ENCODE results near the gene ERBB4. TPM values are rescaled to one million over a fixed set of nuclear protein-coding genes. Genes with fewer than 3 reads are reported as not detected.

ERBB4 gene
- total RNA-seq, 1 experiment from 2014 or later: 40.6 TPM

DNA sequence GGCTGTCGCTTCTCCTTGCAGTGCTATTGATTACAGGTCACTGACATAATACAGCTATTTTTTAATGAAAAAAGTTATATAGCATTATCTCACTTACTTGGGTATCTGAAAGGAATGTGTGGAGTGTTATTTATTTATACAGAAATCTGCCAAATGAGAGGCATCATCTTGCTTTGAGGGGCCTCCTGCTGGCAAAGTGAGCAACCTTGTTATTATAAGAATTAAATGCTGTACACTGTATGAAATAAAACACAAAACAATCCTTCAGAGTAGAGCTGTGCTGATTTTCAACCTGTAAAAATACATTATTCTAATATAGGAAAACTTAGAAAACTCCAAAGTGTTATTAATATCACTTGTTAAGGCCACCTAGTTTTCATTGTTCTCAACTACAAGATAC lies 20.9 kb downstream of the ERBB4 start:
- no peaks in the 10 kb centered on the region for H3K9me3 ChIP-seq (ENCODE audit: low read depth, low read length, poor library complexity, severe bottlenecking)
- H3K36me3 ChIP-seq (ENCODE audit: insufficient read depth, low read length, poor library complexity, severe bottlenecking): no peaks in the 10 kb centered on the region
- CTCF ChIA-PET: no interaction called here
- POLR2A ChIA-PET (ENCODE audit: low non-redundant PET): no interaction called here
- no peaks in the 10 kb centered on the region for H3K27me3 ChIP-seq (replicated peaks; ENCODE audit: insufficient read depth, low read depth, low read length, poor library complexity)
- peaks cover 17% of the 10 kb centered on the region for H3K4me1 ChIP-seq (ENCODE audit: insufficient read depth, low read length, poor library complexity, severe bottlenecking)
- TF ChIP-seq, protein P1, sequence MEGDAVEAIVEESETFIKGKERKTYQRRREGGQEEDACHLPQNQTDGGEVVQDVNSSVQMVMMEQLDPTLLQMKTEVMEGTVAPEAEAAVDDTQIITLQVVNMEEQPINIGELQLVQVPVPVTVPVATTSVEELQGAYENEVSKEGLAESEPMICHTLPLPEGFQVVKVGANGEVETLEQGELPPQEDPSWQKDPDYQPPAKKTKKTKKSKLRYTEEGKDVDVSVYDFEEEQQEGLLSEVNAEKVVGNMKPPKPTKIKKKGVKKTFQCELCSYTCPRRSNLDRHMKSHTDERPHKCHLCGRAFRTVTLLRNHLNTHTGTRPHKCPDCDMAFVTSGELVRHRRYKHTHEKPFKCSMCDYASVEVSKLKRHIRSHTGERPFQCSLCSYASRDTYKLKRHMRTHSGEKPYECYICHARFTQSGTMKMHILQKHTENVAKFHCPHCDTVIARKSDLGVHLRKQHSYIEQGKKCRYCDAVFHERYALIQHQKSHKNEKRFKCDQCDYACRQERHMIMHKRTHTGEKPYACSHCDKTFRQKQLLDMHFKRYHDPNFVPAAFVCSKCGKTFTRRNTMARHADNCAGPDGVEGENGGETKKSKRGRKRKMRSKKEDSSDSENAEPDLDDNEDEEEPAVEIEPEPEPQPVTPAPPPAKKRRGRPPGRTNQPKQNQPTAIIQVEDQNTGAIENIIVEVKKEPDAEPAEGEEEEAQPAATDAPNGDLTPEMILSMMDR (conservative IDR thresholded peaks at IDR 0.05; ENCODE audit: low read depth, low read length): no peak; the same call in 1 of the 2 replicates
- no peak for TF ChIP-seq EZH2 (IDR thresholded peaks at IDR 0.05; ENCODE audit: borderline replicate concordance, low read depth, low read length, poor library complexity, severe bottlenecking)
- H3K4me3 ChIP-seq (ENCODE audit: low read depth, low read length, poor library complexity, severe bottlenecking): no peak overlapping the region
- no peak for DNase-seq (ENCODE audit: low spot score)
- no TSS peak for BruUV-seq (replicated peaks)
- H3K27ac ChIP-seq (ENCODE audit: low read depth, low read length, poor library complexity, severe bottlenecking): no peak overlapping the region
- intact Hi-C loops (cut with micrococcal nuclease; ENCODE audit: unreplicated experiment): loop anchor here (5.0 kb wide), 1 partner anchor 360 kb away; no protein-coding TSS in a partner anchor

DNA sequence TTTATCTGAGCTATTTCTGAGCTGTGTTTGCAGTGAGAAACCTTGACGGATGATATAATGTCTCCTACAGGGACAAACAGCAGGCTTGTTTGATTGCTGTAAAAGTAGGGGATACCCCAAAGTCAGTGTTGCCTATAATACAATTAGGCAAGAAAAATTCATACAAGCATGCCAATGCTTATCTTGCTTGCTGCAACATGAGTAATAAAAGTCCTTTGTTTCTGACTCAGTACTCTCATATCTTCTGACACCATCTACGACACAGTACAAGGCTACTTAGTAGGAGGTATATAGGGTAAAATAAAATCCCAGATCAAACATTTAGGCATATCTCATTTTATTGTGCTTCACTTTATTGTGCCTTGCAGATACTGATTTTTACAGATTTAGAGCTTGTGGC lies 33.0 kb downstream of the ERBB4 start:
- no peaks in the 10 kb centered on the region for H3K27me3 ChIP-seq (replicated peaks; ENCODE audit: insufficient read depth, low read depth, low read length, poor library complexity)
- H3K4me1 ChIP-seq (ENCODE audit: insufficient read depth, low read length, poor library complexity, severe bottlenecking): no peaks in the 10 kb centered on the region
- no TSS peak for BruUV-seq (replicated peaks)
- intact Hi-C loops (cut with micrococcal nuclease; ENCODE audit: unreplicated experiment): no loop called here
- TF ChIP-seq, protein P1 (conservative IDR thresholded peaks at IDR 0.05; ENCODE audit: low read depth, low read length): no peak
- TF ChIP-seq EZH2 (IDR thresholded peaks at IDR 0.05; ENCODE audit: borderline replicate concordance, low read depth, low read length, poor library complexity, severe bottlenecking): no peak
- H3K36me3 ChIP-seq (ENCODE audit: insufficient read depth, low read length, poor library complexity, severe bottlenecking): no peaks in the 10 kb centered on the region
- H3K27ac ChIP-seq (ENCODE audit: low read depth, low read length, poor library complexity, severe bottlenecking): no peak overlapping the region
- ChIA-PET POLR2A (ENCODE audit: low non-redundant PET) (no interaction called here), CTCF (no interaction called here)
- no peak for DNase-seq (ENCODE audit: low spot score)
- no peaks in the 10 kb centered on the region for H3K9me3 ChIP-seq (ENCODE audit: low read depth, low read length, poor library complexity, severe bottlenecking)
- H3K4me3 ChIP-seq (ENCODE audit: low read depth, low read length, poor library complexity, severe bottlenecking): no peak overlapping the region

DNA sequence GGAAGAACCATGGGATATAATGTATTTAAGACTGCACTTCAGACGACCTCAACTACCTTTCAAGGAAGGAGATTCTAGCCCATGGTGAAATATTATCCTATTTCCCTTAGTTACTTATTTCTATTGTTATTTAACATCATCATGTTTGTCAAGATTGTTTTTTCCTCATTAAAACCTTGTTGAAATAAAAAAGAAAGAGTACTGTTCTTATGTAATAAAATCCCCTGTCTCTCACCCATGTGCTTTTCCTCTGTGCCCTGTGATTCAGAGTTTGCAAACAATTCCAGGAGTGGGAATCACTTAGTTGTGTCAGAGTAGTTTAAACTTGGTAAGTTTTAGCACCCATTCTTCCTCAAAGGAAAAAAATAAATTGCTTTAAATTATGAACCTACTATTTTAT lies 43.6 kb downstream of the ERBB4 start:
- peak overlapping the region; percentile 33 for H3K27ac ChIP-seq (ENCODE audit: low read depth, low read length, poor library complexity, severe bottlenecking)
- no peaks in the 10 kb centered on the region for H3K9me3 ChIP-seq (ENCODE audit: low read depth, low read length, poor library complexity, severe bottlenecking)
- H3K4me1 ChIP-seq (ENCODE audit: insufficient read depth, low read length, poor library complexity, severe bottlenecking): peaks cover 23% of the 10 kb centered on the region
- no TSS peak for BruUV-seq (replicated peaks)
- intact Hi-C loops (cut with micrococcal nuclease; ENCODE audit: unreplicated experiment): no loop called here
- TF ChIP-seq, protein P1 (conservative IDR thresholded peaks at IDR 0.05; ENCODE audit: low read depth, low read length): no peak
- no peak for TF ChIP-seq EZH2 (IDR thresholded peaks at IDR 0.05; ENCODE audit: borderline replicate concordance, low read depth, low read length, poor library complexity, severe bottlenecking)
- no peak for DNase-seq (ENCODE audit: low spot score)
- CTCF ChIA-PET: no interaction called here
- no peak overlapping the region for H3K4me3 ChIP-seq (ENCODE audit: low read depth, low read length, poor library complexity, severe bottlenecking)
- POLR2A ChIA-PET (ENCODE audit: low non-redundant PET): no interaction called here
- no peaks in the 10 kb centered on the region for H3K36me3 ChIP-seq (ENCODE audit: insufficient read depth, low read length, poor library complexity, severe bottlenecking)
- no peaks in the 10 kb centered on the region for H3K27me3 ChIP-seq (replicated peaks; ENCODE audit: insufficient read depth, low read depth, low read length, poor library complexity)
